CD4-positive, alpha-beta T cell treated with Interleukin-12 subunit alpha and Interleukin-12 subunit beta, for 1 hour (primary cell): Measurements from ENCODE around the gene NMNAT2.
"Not testable (repeated sequence)": the region's sequence is repeated elsewhere in the genome, so short reads cannot be mapped to it uniquely, and the experiment has no call there.

Experiments used
- DNase-seq: peaks from one replicate; pipeline ENCODE4 v3.0.0-alpha.2; 2020

The NMNAT2 gene

DNA sequence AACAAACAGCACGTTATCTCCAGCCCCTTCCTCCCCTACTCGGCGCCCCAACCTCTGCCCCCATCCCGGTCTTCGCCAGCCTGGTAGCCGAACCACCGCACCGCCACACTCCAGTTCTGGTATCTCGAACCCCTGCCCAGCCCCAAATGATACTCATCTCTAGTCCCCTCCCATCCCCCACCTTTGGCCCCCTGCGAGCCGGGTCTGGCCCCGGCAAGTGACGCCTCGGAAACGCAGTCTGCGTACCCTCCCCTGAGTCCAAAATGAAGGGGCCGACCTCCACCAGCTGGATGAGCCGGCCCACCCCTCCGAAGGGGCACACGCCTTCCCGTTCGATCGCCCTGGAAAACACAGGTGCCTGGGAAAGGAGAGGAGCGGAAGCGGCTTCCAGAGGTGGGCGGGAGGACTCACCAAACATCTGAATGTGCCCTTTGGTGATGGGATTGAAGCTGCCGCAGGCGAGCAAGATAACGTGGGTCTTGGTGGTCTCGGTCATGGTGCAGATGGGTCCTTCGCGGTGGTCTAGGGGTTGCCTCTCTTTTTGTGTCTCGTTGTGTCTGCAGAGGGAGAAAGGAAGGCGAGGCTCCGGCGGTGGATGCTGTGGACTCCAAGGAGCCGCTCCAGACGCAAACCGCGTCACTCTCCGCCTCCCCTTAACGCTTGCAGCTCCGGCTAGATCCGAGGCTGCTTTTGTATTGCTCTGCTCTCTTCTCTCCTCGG is at the start of gene NMNAT2:
Gene NMNAT2, minus strand, starts transcription at position 609 of the 720 bp plus-strand sequence. Its CDS starts 113 bp downstream, at position 496.
- DNase-seq: no peak

DNA sequence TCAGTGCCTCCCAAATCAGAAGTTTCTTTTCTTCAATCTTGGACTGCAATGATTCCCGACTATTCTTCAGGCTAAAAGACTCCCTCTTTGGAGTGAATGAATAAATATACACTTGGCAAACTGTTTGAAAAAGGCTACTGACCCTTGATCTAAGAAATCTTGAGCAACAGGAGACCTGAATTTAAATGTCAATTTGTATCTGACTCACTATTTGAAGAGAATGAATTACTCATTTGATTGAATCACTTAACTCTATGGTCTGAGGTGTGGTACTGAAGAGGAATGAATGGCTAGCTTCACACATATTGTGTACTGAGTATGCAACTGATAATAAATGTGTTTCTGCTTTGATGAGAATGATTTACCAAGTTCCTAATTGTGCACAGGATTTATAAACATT is 49.5 kb upstream of the NMNAT2 start:
- DNase-seq: no peak

DNA sequence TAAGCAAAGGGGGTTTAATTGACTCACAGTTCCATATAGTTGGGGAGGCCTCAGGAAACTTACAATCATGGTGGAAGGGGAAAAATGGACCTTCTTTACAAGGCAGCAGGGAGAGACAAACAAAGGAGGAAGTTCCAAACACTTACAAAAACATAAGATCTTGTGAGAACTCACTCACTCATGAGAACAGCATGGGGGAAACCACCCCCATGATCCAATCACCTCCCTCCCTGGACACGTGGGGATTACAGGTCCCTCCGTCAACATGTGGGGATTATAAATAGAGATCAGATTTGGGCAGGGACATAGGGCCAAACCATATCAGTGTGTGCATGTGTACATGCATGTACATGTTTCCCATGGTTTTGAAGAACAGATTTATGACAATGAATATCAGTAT is 48.6 kb upstream of the NMNAT2 start:
- DNase-seq: no peak

DNA sequence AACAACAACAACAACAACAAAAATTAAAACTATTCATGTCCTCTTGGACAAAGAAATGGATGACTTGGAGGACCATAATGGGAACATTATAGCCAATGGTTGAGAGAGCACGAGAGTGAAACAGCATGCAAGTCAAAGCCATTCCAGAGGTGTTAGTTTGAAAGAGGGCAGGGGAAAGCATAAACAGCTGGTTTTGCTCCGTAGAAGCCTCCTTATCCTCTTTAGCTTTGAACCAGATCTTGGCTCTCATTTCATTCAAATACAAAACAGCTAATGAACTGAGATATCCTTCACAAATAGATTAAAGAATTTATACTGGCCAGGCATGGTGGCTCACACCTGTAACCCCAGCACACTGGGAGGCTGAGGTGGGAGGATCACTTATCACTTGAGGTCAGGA is 45.4 kb upstream of the NMNAT2 start:
- no peak for DNase-seq

DNA sequence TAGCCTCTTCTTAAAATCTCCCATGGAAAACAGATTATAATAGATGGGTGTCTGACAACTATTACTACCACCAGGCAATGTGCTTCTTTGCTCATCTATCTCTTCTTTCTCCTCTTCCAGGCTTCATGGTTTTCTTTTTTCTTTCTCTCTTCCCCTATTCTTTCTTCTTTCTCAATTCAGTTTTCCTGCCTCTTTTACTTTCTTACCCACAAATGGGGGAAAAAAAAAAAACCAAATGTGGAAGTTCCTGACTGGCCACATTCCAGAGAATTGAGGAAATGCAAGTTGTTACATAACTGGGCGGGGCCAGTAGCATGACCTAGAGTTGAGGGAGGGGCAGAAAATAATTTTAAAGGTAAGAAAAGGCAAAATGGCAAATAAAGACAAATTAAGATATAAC is 43.2 kb upstream of the NMNAT2 start:
- DNase-seq: no peak

DNA sequence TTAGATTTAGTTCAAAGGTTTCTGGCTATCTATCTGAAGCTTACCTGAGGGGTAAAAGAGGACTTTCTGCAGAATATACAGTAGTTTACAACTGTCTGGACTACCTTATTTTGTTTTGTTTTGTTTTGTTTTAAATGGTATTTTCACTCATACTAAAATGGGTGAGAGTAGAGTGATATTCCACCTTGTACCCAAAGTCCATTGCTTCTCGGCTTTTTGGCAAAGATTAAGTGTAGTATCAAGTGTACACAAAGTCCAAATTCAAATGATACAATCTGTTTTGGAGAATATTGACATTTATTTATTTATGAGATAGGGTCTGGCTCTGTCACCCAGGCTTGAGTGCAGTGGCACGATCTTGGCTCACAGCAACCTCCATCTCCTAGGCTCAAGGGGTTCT is 42.4 kb upstream of the NMNAT2 start:
- DNase-seq: no peak

DNA sequence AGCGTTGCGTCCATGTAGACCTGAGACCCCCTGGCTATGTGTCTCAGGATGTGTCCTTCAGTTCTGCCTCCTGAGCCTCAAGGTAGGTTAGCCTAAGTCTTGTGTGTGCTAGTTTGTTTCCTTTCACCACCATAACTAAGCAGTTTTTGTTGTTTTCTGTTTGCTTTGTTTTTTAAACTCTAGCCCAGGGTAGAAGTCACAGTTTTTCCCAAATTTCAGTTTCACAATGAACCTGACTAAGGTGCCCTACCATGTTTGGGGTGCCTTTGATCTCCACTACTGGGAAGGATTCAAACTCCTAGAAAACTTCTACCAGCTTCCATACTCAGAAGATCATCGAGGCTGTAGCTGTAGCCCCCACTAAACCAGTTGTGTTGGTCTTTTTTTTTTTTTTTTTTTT is 39.3 kb upstream of the NMNAT2 start:
- no peak for DNase-seq

DNA sequence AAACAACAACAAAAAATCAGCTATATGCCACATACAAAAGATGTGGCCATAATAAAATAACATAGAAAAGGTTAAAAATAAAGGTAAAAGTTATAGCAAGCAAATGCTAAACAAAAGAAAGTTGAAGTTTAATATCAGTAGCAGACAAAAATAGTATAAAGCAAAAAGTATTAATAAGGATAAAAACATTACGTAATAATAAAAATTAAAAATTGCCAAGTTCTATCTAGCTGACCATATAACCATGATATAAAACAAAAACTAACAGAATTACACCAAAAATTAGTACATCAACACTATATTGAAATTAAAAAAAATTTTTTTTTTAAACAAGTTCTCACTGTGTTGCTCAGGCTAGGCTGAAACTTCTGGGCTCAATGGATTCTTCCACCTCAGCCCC is 38.6 kb upstream of the NMNAT2 start:
- no peak for DNase-seq

DNA sequence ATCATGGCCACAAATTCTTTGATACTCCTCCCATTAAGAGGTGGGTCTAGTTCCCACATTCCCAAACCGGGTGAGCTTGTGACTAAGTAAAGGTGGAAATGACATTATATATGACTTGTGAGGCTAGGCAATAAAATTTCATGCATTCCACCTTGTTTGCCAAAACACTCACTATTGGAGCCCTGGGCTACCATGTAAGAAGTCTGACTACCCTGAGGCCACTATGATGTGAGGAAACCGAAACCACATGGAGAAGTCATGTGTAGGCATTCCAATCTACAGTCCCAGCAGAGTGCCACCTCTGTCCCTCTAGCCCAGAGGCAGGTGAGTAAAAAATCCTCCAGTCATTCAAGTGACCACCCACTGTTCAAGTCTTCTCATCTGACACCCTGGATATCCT is 36.2 kb upstream of the NMNAT2 start:
- DNase-seq: no peak

DNA sequence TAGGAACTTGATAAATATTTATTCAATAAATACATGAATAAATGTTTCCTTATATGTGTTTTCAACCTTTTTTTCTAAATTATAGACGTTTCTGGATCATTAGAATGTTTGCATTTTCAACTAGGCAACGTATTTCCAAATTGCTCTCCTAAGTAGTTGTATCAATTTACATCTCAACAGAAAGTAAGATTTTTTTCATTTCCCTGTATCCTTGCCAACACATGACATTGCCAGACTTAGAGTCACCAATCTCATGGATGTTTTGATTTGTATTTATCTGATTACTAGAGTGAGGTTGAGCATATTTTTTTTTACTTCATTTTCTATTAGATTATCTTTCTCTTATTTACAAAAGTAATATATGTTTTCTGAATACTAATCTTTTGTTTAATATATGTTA is 31.9 kb upstream of the NMNAT2 start:
- no peak for DNase-seq

DNA sequence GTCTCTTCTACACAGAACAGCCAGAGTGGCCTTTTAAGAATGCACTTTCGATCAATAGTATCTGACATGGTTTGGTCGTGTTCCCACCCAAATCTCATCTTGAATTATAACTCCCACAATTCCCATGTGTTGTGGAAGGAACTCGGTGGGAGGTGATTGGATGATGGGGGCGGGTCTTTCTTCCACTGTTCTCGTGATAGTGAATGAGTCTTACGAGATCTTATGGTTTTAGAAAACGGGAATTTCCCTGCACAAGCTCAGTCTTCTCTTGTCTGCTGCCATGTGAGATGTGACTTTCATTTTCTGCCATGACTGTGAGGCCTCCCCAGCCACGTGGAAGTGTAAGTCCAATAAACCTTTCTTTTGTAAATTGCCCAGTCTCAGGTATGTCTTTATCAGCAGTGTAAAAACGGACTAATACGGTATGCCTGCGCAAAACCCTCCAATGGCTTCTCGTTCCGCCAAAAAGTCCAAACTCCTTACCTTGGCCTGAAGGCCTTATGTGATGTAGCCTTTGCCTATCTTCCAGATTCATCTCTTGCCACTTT is 31.1 kb upstream of the NMNAT2 start:
- DNase-seq: no peak

DNA sequence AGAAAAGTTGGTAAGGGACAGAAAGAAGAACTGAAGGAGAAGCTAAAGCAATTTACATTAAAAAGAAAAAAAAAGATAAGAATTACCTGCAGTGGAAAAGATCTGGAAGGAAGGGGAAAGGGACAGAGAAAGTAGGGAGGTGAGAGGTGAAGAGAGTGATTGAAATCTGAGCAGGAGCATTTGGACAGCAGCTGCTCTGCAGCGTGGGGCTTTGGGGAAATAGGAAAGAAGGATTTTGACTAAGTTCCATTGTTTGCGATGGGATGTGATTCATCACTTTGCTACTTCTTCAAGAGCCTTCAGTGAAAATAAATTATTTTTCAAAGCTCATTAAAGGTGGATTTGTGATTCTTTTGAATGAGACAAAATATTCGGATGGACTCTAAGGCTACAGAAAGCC is 26.1 kb upstream of the NMNAT2 start:
- DNase-seq: no peak

DNA sequence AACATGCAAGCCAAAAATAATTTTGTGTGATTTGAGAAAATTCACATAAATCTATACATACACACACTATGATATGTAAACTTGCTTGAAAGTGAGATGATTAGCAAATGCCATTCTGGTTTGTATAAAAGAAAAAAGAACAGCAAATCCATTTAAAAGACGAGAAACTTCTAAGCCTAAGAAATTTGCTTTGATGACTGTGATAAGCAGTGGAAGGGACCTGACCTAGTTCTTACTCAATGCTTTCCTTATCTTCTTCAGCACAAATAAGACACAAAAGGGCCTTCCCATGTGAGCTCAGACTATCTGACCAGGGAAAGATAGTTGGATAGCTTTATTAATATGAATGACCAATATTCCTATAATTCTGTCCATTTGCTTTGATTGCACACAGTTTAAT is 25.3 kb upstream of the NMNAT2 start:
- DNase-seq: no peak

DNA sequence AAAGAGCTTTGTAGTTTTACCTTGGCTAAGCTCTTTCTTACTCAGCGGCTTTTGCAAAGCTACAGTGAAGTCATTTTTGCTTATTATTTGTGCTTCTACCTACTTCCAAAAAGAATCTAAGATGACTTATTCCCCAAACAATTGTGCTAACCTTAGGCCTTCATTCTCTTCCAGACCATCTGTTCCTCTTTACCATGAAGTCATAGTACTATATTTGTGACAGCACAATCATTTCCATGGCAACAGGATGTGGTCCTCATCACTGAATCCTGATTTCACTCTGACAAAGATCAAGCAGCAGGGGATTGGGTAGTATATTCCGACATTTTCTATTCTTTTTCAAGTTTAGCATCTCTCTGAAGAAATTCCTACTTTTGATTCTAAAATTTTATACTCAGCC is 24.8 kb upstream of the NMNAT2 start:
- DNase-seq: no peak

DNA sequence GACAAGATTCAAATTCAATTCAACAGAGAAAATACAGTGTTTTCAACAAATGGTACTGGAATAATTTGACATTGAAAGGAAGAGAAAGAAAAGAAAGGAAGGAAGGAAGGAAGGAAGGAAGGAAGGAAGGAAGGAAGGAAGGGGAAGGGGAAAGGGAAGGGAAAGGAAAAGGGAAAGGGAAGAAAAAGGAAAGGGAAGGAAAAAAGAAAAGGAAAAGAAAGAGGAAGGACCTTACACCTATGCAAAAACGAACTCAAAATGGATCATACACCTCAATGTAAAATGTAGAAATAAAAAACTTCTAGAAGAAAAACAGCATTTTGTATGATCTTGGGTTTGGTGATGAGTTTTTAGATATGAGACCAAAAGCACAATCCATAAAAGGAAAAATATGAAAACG is 19.9 kb upstream of the NMNAT2 start:
- no peak for DNase-seq

DNA sequence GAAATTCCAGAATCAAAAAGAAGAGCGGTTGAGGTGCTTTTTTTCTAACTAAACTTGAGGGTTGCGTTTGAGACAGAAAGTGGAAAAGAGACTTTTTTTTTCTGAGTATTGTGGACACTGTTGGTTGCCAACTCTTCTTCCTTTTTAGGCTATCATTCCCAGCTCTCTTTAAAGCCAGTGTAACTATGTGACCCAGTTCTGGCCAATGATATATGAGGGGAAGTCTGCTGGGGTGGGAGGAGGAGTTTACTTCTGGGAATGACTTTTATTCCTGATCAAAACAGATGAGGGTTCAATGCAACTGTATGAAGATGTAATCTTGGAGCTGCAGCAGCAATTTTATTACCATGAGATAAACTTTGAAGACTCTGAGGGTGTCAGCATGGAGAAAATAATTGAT is 17.3 kb upstream of the NMNAT2 start:
- DNase-seq: no peak

DNA sequence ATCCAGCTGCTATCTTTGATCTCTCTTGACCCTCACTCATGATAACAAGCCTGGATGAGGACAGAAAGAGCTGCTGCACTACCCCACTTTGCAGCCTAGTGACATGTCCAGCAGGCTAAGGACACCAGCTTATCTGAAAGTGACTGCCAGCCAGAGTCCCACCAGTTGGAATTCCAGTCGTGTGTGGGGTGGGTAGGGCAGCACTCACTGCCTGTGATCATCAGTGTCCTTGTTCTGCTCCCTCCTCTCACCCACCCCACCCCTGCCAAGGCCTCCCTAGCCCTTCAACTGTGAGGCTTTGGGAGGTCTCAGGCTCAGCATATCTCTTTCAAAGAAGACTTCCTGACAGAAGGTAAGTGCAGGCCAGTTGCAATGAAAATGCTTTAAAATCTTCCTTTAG is 15.5 kb upstream of the NMNAT2 start:
- DNase-seq: no peak

DNA sequence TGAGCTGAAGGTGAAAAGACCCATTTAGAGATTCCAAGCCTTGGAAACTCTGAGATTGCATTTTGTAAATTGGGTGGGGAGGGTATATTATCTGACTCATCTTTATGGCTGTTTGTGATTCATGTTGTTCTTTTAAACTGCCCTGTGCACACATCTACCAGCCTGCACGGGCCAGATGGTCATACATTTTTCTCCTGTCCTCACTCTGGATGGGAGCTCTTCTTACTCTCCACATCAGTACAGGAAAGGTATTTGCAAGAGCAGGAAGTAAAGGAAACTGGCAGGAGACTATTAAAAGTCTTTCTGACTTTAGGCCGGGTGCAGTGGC is 14.3 kb upstream of the NMNAT2 start:
- no peak for DNase-seq

DNA sequence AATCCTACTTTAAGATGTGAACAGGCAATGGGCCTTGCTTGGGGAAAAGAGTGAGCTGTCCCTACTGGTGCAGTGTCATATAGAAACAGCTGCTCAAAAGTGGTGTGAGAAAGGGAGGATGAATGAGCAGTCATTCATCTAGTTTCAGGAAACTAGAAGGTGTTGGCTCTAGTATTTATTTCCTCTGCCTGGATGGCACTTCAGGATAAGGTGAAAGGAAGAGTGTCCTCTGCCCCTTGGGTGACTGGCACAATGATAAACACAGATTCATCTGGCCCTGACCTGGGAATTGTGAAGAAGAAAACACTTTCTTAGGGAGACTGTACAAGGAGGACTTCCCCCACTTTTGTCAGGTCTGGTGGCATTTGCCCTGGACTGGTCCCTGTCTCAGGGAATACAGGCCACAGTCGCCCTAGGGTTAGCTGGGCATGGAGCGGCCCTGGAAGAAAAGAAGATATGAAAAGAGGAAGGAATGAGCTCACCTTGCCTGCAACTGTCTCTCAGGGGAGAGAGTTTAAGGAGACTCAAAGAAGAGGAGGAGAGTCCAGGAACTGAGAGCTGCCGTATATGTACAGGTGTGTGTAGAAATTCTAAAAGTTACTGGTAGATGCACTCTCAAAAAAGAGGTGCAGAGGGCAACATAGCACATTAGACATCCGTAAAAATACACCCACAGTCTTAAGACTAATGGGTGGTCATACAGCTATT is 13.8 kb upstream of the NMNAT2 start:
- no peak for DNase-seq

DNA sequence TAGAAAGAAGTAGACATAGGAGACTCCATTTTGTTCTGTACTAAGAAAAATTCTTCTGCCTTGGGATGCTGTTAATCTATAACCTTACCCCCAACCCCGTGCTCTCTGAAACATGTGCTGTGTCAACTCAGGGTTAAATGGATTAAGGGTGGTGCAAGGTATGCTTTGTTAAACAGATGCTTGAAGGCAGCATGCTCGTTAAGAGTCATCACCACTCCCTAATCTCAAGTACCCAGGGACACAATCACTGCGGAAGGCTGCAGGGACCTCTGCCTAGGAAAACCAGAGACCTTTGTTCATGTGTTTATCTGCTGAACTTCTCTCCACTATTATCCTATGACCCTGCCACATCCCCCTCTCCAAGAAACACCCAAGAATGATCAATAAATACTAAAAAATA is 9.4 kb upstream of the NMNAT2 start:
- DNase-seq: not testable (repeated sequence)

DNA sequence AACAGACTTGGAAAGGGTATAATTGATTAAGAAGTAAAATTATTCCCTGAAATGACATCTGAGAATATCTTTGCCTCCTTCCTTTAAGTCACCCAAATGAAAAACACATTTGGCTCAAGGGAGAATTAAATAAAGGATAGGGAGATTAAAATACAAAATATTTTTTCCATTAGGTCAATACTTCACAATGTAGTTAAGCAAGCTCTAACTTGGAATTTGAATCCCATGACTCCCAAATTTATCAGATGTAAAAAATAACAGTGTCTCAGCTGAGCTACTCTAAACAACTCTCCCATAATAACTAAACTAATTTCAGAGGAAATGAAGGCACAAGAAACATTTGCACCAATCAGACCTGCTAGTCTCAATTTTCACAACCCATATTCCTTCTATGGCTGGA is 6.5 kb upstream of the NMNAT2 start:
- no peak for DNase-seq

DNA sequence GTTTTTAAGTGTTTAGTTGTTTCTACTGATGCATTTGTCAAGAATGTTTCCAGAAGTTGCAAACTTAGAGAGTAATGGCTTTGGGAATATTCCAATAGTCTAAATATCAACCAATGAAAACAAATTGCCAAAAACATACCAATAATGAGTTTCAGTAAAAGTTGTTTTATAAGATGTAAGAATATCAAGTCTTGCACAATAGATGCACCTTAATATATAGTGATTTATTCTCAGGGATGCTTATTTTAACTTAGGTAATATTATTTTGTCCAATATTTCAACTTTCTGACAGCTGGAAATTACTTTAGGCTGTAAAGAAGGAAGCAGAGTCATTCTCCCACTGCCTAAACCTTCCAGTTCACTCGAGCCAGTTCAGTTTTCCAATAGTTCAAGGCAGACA is 5.4 kb upstream of the NMNAT2 start:
- no peak for DNase-seq

DNA sequence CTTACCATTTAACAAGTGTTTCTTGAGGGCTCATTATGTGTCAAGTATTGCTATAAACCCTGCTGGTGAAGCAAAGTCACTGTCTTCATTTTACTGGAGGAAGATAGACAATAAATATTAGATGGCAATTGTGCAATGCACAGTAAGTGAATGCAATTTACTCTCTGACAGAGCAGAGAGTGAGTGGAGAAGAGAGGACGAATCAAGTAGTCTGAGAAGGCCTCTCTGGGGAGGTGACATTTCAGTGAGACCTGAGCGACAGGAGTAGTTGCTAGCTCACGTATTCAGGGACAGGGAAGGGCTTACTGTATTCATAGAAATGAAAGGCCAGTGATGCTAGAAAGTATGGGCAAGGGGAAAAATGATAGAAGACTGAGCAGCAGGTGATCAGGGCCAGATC is 1.2 kb upstream of the NMNAT2 start:
- DNase-seq: no peak

DNA sequence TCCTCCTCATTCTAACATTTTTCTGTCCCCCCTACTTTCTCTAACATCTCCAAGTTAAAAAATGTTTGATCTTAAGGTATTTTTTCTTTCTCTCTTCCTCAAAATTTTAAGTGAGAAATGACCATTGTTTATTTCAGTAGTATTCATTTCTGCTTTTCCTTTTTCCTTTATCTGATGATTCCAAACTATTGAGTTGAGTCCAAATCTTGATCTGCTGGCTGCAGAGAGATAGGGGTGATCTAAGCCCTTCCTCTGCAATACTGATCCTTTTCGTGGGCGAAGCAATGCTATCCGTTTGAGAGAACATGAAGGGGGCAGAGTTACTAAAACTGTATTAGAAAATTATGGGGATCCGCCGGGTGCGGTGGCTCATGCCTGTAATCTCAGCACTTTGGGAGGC is 516 bp upstream of the NMNAT2 start:
- DNase-seq: no peak
